Measurements from ENCODE around the gene MRPL17. TPM values are rescaled to one million over a fixed set of nuclear protein-coding genes. Genes with fewer than 3 reads are reported as not detected.

MRPL17 gene
- 42.8 and 57.2 TPM in 2 replicates for total RNA-seq

GRCh38 chr11:6682936-6683861 lies at the start of gene MRPL17:
Gene MRPL17, minus strand, starts transcription at chr11:6683340. Its CDS starts 44 bp downstream, at chr11:6683296.

GRCh38 chr11:6655790-6656583 lies 27.2 kb downstream of the MRPL17 start, which contains the start of gene DCHS1:
Gene DCHS1, minus strand, starts transcription at chr11:6655809. Its CDS starts 14,196 bp downstream, at chr11:6641613.

Other genes starting within 250 kb of the MRPL17 start
- 0.63 and 0.77 TPM in 2 replicates for gene HPX, start 242.4 kb downstream of the MRPL17 start, total RNA-seq
- gene TRIM3, start 209.4 kb downstream of the MRPL17 start, total RNA-seq: 27.4 and 42.2 TPM in 2 replicates
- gene ARFIP2, start 202.0 kb downstream of the MRPL17 start, total RNA-seq: 40.8 and 48.5 TPM in 2 replicates
- 30.8 and 31.7 TPM in 2 replicates for gene TIMM10B, start 201.8 kb downstream of the MRPL17 start, total RNA-seq
- gene DNHD1, start 186.1 kb downstream of the MRPL17 start, total RNA-seq: 6.1 and 6.4 TPM in 2 replicates
- 5.1 and 6.9 TPM in 2 replicates for gene RRP8, start 79.7 kb downstream of the MRPL17 start, total RNA-seq
- gene ILK, start 79.6 kb downstream of the MRPL17 start, total RNA-seq: 137 and 176 TPM in 2 replicates
- gene TAF10, start 71.1 kb downstream of the MRPL17 start, total RNA-seq: 58.7 and 78.2 TPM in 2 replicates
- 53.4 and 73.6 TPM in 2 replicates for gene TPP1, start 63.9 kb downstream of the MRPL17 start, total RNA-seq
- gene DCHS1, start 27.5 kb downstream of the MRPL17 start, total RNA-seq: 13.7 and 28.4 TPM in 2 replicates
- gene OR2AG2, start 88.6 kb upstream of the MRPL17 start, total RNA-seq: 0.16 TPM in 1 of 2 replicates, not detected in the other
- gene OR2AG1, start 99.7 kb upstream of the MRPL17 start, total RNA-seq: not detected in 2 replicates
- 0.09 and 0.16 TPM in 2 replicates for gene OR6A2, start 116.3 kb upstream of the MRPL17 start, total RNA-seq
- gene OR10A5, start 162.3 kb upstream of the MRPL17 start, total RNA-seq: not detected in 2 replicates
- not detected in 2 replicates for gene OR10A2, start 179.7 kb upstream of the MRPL17 start, total RNA-seq
- gene OR10A4, start 193.3 kb upstream of the MRPL17 start, total RNA-seq: not detected in 2 replicates
- gene OR2D2, start 209.2 kb upstream of the MRPL17 start, total RNA-seq: 0.09 and 0.16 TPM in 2 replicates
- not detected in 2 replicates for gene OR2D3, start 237.7 kb upstream of the MRPL17 start, total RNA-seq
- gene ZNF215, start 243.1 kb upstream of the MRPL17 start, total RNA-seq: 1.4 and 3.0 TPM in 2 replicates